ENCODE results near the gene BASP1. TPM values are rescaled to one million over a fixed set of nuclear protein-coding genes. Genes with fewer than 3 reads are reported as not detected.

Gene BASP1
- total and polyA plus RNA-seq, 10 of the 15 experiments (the other 5 are each of a cell fraction or from before 2014, with no cell fraction given): 27.3 to 190 (median 102) TPM

DNA sequence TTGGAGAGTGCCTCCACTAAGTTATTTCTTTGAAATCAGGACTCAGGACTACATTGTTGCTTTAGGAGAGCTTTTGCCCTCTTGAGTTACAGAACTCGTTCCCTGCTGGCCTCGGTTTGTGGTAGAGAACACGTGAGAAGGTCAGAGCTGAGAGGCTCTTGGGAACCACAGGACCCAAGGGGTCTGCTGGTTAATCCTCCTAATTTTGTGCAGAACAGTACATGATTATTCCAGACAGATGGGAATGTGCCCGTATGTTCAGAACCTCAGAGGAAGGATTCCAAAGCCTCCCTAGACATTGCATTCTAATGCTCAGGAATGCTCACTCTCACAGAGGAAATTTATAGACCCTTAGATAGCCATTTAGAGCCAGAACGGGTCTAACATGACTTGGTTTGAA, 25.2 kb upstream of the BASP1 start (continued):
- TF ChIP-seq POLR2AphosphoS5 (IDR thresholded peaks at IDR 0.05; ENCODE audit: low read length): no peak

DNA sequence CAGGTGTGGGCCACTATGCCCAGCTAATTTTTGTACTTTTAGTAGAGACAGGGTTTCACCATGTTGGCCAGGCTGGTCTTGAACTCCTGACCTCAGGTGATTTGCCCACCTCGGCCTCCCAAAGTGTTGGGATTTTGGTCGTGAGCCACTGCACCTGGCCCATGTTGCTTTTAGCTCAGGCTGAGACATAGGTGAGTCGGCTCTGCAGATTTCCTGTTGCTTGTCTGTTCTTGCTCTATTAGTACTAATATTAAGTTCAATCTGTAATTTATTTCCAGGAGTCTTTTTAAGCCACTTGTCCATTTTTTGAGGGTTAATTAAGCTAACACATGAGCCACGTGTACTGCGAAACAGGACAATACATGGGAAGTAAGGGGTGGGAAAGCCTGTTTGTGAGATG, 21.4 kb upstream of the BASP1 start:
- no peaks in the 10 kb centered on the region for H3K36me3 ChIP-seq (ENCODE audit: control insufficient read depth in 2 of 2, insufficient read depth in 2 of 2, low read length in 1 of 2)
- no TSS peak for BruUV-seq (replicated peaks)
- H3K79me2 ChIP-seq (ENCODE audit: control insufficient read depth, insufficient read depth, low read length): no peaks in the 10 kb centered on the region
- H3K9ac ChIP-seq (ENCODE audit: control insufficient read depth, insufficient read depth, low read length): no peak overlapping the region
- no peaks in the 10 kb centered on the region for H3K9me3 ChIP-seq (replicated peaks; ENCODE audit: control insufficient read depth, insufficient read depth, low read length)
- H3K4me1 ChIP-seq (ENCODE audit: control insufficient read depth, insufficient read depth, low read length): no peaks in the 10 kb centered on the region
- TF ChIP-seq TCF12 (IDR thresholded peaks at IDR 0.05; ENCODE audit: low read depth, low read length) (no peak), GABPA (IDR thresholded peaks at IDR 0.05; ENCODE audit: low read depth) (no peak), FOS (IDR thresholded peaks at IDR 0.05; ENCODE audit: borderline replicate concordance, extremely low read depth, insufficient read length) (no peak), POLR2A (IDR thresholded peaks at IDR 0.05; ENCODE audit: low read depth, low read length) (no peak), NFYB (IDR thresholded peaks at IDR 0.05; ENCODE audit: insufficient read depth, low read depth, low read length) (no peak), IRF4 (IDR thresholded peaks at IDR 0.05; ENCODE audit: low read depth, low read length) (no peak)
- no peak overlapping the region for H2AFZ ChIP-seq (ENCODE audit: control insufficient read depth, low read depth, low read length)
- DNase-seq (ENCODE audit: low read depth, low spot score) (no peak), ATAC-seq (no peak), FAIRE-seq (no peak)
- ChIA-PET POLR2A (no interaction called here), SMC1A (ENCODE audit: uncharacterized antibody, unreplicated experiment) (interaction anchor here (1.5 kb wide), 1 partner anchor 1085 kb away, joined by 3 read pairs; no protein-coding TSS in a partner anchor), CTCF (interaction anchor here (2.1 kb wide), 1 partner anchor 1109 kb away, joined by 5 read pairs; no protein-coding TSS in a partner anchor), RAD21 (ENCODE audit: unreplicated experiment) (interaction anchor here (2.6 kb wide), 1 partner anchor 20 kb away, joined by 9 read pairs; no protein-coding TSS in a partner anchor)
- 39% methylated on average over 5 of the region's 5 CpGs for WGBS (ENCODE audit: insufficient coverage, insufficient replicate concordance, low lambda C conversion rate, missing lambda C conversion rate)
- intact Hi-C loops (cut with micrococcal nuclease; ENCODE audit: unreplicated experiment): no loop called here
- in situ Hi-C loops (cut with MboI): no loop called here
- H3K27me3 ChIP-seq (replicated peaks in 1 of 2; ENCODE audit: control insufficient read depth in 2 of 2, insufficient read depth in 2 of 2, low read length in 1 of 2): no peaks in the 10 kb centered on the region
- no peak overlapping the region for H3K4me3 ChIP-seq
- H4K20me1 ChIP-seq (ENCODE audit: control insufficient read depth, insufficient read depth): no peaks in the 10 kb centered on the region
- no peak overlapping the region for H3K27ac ChIP-seq (ENCODE audit: control insufficient read depth, insufficient read depth)
- H3K4me2 ChIP-seq (ENCODE audit: control insufficient read depth, insufficient read depth): no peak overlapping the region

DNA sequence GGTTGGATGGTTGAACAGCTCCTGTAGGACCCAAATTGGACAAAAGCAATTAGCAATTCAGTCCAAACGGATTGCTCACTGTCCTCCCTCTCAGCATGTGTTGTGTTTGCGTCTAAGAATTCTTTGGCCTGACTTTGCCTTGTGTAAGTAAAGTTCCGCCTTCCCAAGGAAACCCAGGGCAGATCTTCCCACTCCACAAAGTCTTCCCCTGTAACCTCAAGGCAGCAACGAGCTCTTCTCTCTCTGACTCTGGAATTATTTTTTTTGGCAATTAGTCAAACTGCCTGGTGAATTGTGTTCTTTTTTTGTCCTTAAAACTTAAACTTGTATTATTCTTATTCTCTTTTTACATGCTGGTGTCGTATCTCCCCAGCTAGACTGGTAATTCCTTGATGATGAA, 20.7 kb upstream of the BASP1 start:
- CTCF ChIA-PET: interaction anchor here (1.2 to 2.1 kb wide), 2 partner anchors 20 to 1108 kb away, joined by 5 read pairs; no protein-coding TSS in a partner anchor
- H3K9me3 ChIP-seq (replicated peaks; ENCODE audit: control insufficient read depth, insufficient read depth, low read length): no peaks in the 10 kb centered on the region
- POLR2A ChIA-PET: no interaction called here
- no peaks in the 10 kb centered on the region for H3K36me3 ChIP-seq (ENCODE audit: control insufficient read depth in 2 of 2, insufficient read depth in 2 of 2, low read length in 1 of 2)
- FAIRE-seq (no peak), DNase-seq (ENCODE audit: low read depth, low spot score) (no peak), ATAC-seq (no peak)
- no peaks in the 10 kb centered on the region for H3K27me3 ChIP-seq (replicated peaks in 1 of 2; ENCODE audit: control insufficient read depth in 2 of 2, insufficient read depth in 2 of 2, low read length in 1 of 2)
- BruUV-seq (replicated peaks): no TSS peak
- no peak overlapping the region for H3K9ac ChIP-seq (ENCODE audit: control insufficient read depth, insufficient read depth, low read length)
- H4K20me1 ChIP-seq (ENCODE audit: control insufficient read depth, insufficient read depth): no peaks in the 10 kb centered on the region
- no peak overlapping the region for H3K4me3 ChIP-seq
- no peak overlapping the region for H3K4me2 ChIP-seq (ENCODE audit: control insufficient read depth, insufficient read depth)
- intact Hi-C loops (cut with micrococcal nuclease; ENCODE audit: unreplicated experiment): no loop called here
- 28% methylated on average over 5 of the region's 5 CpGs for WGBS (ENCODE audit: insufficient coverage, insufficient replicate concordance, low lambda C conversion rate, missing lambda C conversion rate)
- no peak overlapping the region for H3K27ac ChIP-seq (ENCODE audit: control insufficient read depth, insufficient read depth)
- RAD21 ChIA-PET (ENCODE audit: unreplicated experiment): interaction anchor here (2.6 kb wide), 1 partner anchor 20 kb away, joined by 9 read pairs; no protein-coding TSS in a partner anchor
- H3K4me1 ChIP-seq (ENCODE audit: control insufficient read depth, insufficient read depth, low read length): no peaks in the 10 kb centered on the region
- in situ Hi-C loops (cut with MboI): no loop called here
- SMC1A ChIA-PET (ENCODE audit: uncharacterized antibody, unreplicated experiment): interaction anchor here (1.1 to 1.5 kb wide), 2 partner anchors 18 to 1085 kb away, joined by 3 to 5 read pairs; no protein-coding TSS in a partner anchor
- no peaks in the 10 kb centered on the region for H3K79me2 ChIP-seq (ENCODE audit: control insufficient read depth, insufficient read depth, low read length)
- H2AFZ ChIP-seq (ENCODE audit: control insufficient read depth, low read depth, low read length): no peak overlapping the region
- TF ChIP-seq POLR2AphosphoS2 (IDR thresholded peaks at IDR 0.05; ENCODE audit: low read depth, low read length) (no peak), RCOR1 (conservative IDR thresholded peaks at IDR 0.05; ENCODE audit: low read depth, low read length) (no peak), GABPA (IDR thresholded peaks at IDR 0.05; ENCODE audit: low read depth) (no peak), RELA (IDR thresholded peaks at IDR 0.05; ENCODE audit: borderline replicate concordance, partially characterized antibody) (no peak), MTA3 (IDR thresholded peaks at IDR 0.05; ENCODE audit: borderline replicate concordance, low read length) (no peak), EED (IDR thresholded peaks at IDR 0.05; ENCODE audit: low read depth) (no peak), SPI1 (IDR thresholded peaks at IDR 0.05; ENCODE audit: borderline replicate concordance, insufficient read depth, low read depth, low read length) (no peak), HDAC2 (IDR thresholded peaks at IDR 0.05) (no peak), ZSCAN29 (IDR thresholded peaks at IDR 0.05) (no peak), JUND (IDR thresholded peaks at IDR 0.05; ENCODE audit: low read depth, low read length) (no peak)
- TF ChIP-seq, protein P1, sequence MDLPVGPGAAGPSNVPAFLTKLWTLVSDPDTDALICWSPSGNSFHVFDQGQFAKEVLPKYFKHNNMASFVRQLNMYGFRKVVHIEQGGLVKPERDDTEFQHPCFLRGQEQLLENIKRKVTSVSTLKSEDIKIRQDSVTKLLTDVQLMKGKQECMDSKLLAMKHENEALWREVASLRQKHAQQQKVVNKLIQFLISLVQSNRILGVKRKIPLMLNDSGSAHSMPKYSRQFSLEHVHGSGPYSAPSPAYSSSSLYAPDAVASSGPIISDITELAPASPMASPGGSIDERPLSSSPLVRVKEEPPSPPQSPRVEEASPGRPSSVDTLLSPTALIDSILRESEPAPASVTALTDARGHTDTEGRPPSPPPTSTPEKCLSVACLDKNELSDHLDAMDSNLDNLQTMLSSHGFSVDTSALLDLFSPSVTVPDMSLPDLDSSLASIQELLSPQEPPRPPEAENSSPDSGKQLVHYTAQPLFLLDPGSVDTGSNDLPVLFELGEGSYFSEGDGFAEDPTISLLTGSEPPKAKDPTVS (IDR thresholded peaks at IDR 0.05; ENCODE audit: low read depth, low read length): no peak
